Transverse colon (tissue), 4 donors: ENCODE results near the gene CAPN12.

Experiments used
- EP300 ChIP-seq: sonication (generic); formaldehyde crosslinking; IDR thresholded peaks from one replicate; pipeline ENCODE4 v1.6.1; 2017; ENCODE audit warnings: antibody characterized with exemption, low read depth
- POLR2A ChIP-seq: fragments of 450-650 bp; IDR thresholded peaks from one replicate; pipeline ENCODE4 v1.6.1; 2016; ENCODE audit warnings: antibody characterized with exemption, mild to moderate bottlenecking, moderate library complexity
- POLR2AphosphoS5 ChIP-seq, 3 donors: sonication (generic); formaldehyde crosslinking; IDR thresholded peaks; one replicate each; pipeline ENCODE4 v1.6.1; 2016; ENCODE audit warnings: antibody characterized with exemption in 3 of 3
- TF ChIP-seq, protein P1 (sequence below), 5 experiments: fragments of 200-600 bp in 3 of 5; fragments of 450-650 bp in 2 of 5; sonication (generic) in 3 of 5; IDR thresholded peaks; 1 replicate in 2 of 5; 2 replicates in 3 of 5; pipeline ENCODE4 v1.5.1; 2016 to 2017; ENCODE audit warnings: antibody characterized with exemption in 5 of 5, inconsistent platforms in 3 of 5, mild to moderate bottlenecking in 2 of 5, moderate library complexity in 1 of 5

- TF ChIP-seq POLR2AphosphoS5 (IDR thresholded peaks at IDR 0.05) (no peak), POLR2A (no peak), EP300 (no peak)
- TF ChIP-seq, protein P1, sequence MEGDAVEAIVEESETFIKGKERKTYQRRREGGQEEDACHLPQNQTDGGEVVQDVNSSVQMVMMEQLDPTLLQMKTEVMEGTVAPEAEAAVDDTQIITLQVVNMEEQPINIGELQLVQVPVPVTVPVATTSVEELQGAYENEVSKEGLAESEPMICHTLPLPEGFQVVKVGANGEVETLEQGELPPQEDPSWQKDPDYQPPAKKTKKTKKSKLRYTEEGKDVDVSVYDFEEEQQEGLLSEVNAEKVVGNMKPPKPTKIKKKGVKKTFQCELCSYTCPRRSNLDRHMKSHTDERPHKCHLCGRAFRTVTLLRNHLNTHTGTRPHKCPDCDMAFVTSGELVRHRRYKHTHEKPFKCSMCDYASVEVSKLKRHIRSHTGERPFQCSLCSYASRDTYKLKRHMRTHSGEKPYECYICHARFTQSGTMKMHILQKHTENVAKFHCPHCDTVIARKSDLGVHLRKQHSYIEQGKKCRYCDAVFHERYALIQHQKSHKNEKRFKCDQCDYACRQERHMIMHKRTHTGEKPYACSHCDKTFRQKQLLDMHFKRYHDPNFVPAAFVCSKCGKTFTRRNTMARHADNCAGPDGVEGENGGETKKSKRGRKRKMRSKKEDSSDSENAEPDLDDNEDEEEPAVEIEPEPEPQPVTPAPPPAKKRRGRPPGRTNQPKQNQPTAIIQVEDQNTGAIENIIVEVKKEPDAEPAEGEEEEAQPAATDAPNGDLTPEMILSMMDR (IDR thresholded peaks at IDR 0.05): no peak
Measured at GRCh38 chr19:38781058-38781457, 36.8 kb upstream of the CAPN12 start.
